HG03575 (cell line): ENCODE measurements around the gene PRMT7.

Experiments
- ATAC-seq: cut with Tn5 transposase; IDR thresholded peaks from one replicate; pipeline ENCODE4 v1.9.1; 2021; ENCODE audit not compliant: unreplicated experiment, insufficient number of reproducible peaks, low FRiP score; ENCODE audit errors: extremely low read depth

Gene PRMT7, protein sequence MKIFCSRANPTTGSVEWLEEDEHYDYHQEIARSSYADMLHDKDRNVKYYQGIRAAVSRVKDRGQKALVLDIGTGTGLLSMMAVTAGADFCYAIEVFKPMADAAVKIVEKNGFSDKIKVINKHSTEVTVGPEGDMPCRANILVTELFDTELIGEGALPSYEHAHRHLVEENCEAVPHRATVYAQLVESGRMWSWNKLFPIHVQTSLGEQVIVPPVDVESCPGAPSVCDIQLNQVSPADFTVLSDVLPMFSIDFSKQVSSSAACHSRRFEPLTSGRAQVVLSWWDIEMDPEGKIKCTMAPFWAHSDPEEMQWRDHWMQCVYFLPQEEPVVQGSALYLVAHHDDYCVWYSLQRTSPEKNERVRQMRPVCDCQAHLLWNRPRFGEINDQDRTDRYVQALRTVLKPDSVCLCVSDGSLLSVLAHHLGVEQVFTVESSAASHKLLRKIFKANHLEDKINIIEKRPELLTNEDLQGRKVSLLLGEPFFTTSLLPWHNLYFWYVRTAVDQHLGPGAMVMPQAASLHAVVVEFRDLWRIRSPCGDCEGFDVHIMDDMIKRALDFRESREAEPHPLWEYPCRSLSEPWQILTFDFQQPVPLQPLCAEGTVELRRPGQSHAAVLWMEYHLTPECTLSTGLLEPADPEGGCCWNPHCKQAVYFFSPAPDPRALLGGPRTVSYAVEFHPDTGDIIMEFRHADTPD

DNA sequence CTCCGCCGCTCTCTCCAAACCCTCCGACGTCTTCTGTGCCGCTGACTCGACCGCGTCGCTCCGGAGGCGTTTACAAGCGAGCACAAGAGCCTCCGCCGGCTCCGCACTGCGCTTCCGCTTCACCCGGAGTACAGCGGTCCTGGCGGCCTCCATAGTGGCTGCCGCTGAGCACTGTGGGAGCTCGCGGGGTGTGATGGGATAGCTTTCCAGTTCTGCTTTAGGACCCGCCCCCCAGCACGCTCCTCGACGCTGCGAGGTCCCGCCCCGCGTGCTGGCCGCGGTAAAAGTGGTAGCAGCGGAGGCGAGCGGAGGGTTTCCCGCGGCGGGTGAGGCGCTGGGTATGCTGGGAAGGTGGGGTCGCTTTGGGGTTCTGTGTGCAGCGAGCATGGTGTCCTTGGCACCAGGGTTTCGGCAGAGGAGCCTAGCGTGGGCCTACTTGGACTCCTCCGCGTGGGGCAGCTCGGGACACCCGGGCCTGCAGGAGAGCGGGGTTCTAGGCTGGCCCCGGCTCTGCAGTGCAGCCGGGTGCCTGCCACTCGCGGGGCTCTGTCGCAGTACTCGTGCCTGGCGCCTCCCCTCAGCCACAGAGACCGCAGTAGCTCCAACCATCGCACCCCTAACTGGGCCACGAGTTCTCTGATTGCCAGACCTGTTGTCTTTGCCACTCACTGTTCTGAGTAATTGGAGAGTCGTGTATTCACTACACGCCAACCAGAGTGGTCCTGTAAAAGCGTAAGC is at the start of gene PRMT7, which contains the start of gene SLC7A6OS:
TSS of gene PRMT7 (plus strand) at position 246 of the 738 bp plus-strand sequence. CDS start 4,961 bp downstream, outside the sequence.
TSS of gene SLC7A6OS (minus strand) at position 173 of the 738 bp plus-strand sequence. CDS start at position 153, 20 bp downstream.
- peak; percentile 87 for ATAC-seq

DNA sequence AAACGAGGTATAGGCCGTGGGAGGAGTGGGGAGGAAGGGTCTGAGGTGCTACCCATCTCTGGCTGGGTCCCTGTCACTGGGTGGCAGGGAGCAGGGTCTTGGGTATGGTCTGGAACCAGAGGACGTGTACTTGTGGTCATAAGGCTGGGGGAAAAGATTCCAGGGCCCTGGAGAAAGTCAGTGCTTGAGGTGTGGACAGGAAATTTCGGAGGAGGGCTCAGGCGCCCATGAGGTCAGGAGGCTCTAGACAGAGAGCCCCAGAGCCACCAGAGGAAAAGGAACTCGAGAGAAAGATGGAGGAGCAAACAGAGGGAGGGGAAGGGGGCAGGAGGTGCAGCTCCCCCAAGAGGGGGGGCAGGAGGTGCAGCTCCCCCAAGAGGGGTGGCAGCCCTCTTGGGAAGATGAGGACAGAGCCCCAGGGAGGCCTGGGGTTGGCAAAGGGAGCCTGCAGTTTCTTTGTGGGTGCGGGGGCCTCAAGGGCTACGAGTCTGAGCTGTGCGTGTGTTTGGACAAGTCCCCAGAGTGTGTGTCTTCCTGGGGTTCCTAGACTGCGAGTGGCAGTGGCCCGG is 47.2 kb upstream of the PRMT7 start:
- peak; percentile 11 for ATAC-seq

- peak; percentile 35 for ATAC-seq
These were observed 46.4 kb upstream of the PRMT7 start, which contains the start of gene SLC7A6 for GRCh38 chr16:68264128-68265077. Gene SLC7A6, plus strand, starts transcription at chr16:68264526. Its CDS starts 10,201 bp downstream, at chr16:68274727.

DNA sequence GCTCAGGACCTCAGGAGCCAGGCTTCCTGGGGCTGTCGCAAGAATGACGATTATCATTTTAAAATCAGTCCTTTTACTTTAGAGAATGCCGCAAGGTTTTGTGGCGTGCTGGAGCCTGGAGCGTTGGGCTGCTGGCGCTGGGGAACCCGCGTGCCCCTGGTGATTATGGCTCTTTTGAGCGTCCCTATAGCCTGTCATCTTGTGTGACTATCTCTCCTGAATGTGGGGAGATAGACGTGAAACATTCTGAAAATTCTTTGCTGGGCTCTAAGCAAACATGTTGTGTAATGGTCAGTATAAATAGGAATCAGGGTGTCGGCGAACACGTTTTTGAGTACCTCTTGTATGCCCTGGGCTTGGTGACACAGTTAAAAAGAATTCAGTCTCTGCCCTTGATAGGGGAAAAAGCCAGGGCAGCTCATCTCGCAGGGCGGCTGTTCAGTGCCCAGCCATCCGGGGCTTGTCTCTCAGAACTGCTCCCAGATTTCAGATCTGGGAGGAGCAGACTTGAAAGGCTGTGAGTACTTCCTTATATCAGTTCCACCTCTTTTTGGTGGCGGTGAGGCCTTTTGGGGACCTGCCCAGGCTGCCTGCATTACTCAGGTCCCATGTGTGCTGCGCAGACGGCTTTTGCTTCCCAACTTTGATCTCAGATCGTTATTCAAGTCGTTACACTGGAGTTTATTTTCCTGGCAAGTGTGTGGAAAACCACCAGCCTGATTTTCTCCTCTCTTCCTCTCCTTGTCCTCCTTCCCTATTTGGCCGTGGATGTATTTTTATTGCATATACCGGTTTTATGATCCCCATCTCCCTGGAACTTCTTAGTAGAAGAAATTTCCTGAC is 45.5 kb upstream of the PRMT7 start:
- ATAC-seq = no peak

DNA sequence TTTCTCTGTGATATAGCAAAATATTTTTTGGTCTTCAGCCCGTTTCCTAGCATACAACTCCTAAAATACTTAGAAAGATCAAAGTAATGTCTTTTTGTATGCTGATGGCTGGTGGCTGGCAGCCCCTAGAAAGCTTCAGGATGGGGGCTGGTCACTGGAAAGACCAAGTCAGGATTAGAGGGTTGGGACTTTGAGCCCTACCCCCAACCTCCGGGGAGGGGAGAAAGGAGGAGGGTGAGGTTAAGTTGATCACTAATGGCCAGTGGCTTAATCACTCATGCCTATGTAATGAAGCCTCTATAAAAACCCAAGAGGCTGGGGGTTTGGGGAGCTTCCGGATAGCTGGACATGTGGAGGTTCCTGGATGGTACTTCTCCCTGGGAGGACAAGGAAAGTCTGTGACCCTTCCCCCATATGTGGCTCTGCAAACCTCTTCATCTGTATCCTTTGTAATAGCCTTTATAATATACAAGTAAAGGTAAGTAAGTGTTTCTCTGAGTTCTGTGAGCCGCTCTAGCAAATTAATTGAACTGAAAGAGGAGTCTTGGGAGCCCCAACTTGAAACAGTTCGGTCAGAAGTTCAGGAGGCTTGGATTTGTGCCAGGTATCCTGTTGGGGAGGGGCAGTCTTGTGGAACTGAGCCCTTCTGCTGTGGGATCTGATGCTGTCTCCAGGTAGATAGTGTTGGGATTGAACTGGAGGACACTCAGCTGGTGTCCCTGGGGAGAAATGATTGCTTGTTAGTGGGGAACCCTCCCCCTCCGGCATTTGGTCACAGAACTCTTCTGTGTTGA is 43.0 kb upstream of the PRMT7 start:
- no peak for ATAC-seq

DNA sequence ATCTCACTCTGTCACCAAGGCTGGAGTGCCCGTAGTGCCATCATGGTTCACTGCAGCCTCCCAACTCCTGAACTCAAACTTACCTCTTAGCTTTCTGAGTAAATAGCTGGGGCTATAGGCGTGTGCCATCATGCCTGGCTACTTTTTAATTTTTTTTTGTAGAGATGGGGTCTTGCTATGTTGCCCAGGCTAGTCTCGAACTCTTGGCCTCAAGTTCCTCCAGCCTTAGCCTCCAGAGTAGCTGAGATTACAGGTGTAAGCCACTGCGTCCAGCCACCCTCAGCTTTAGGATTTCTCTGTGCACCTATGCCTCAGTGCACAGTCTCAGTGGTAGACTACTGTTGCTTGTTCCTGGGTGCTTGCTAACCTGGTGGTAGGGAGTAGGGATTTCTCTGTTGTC is 41.0 kb upstream of the PRMT7 start:
- ATAC-seq = no peak

DNA sequence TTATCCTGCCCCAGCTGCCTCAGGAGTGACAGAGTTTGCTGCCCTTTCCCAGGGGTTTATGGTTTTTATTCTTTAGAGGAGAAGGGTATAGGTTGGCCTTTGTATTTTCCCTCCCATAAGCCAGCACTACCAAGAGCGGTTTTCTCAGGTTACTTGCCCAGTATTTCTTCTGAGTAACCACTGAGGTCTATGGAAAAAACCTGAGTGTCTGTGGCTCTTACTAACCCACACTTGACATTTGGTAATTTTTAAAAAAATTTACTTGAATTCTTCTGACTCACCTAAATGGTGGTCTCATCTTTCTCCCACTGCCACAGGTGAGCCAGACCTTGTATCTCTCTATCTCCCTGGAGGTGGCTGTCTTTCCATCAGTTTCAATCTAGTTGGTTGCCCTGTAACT is 40.5 kb upstream of the PRMT7 start:
- ATAC-seq = no peak

DNA sequence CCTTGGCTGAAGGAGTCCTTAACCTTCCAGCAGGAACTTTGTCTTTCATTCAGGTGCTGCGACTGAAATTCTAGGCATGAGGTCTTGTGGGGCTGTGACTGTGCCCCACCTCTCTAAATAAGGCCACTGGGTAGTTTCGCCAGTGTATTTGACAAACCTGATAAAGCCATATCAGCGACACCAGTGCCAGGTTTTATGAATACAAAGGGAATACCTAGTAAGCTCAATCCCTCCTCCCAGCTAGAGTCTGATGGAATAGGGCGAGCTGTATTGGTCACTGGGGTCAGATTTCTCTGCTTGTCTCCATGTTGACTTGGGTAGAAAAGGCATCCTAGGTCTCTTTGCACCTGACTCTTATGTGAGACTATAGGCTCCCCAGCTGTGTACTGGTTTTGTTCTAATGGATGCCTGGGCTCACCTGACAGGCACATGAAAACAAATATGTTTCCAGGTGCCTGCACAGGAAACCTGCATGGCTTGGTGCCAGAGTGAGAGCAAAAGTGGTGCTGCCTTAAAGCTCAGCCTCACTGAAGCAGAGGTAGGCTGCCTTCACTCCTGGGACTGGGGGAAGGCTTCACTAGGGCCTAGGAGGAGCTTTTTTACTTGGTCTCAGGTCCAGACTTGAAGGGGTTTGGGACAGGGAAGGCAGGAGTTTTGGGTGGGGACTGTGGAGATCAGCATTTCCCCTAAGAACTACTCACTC is 38.2 kb upstream of the PRMT7 start:
- ATAC-seq = no peak

- ATAC-seq = no peak
These were observed 37.4 kb upstream of the PRMT7 start for GRCh38 chr16:68273459-68273858.

GRCh38 chr16:68273896-68274295 is 36.9 kb upstream of the PRMT7 start:
- no peak for ATAC-seq

- no peak for ATAC-seq
These were observed 36.4 kb upstream of the PRMT7 start for GRCh38 chr16:68274441-68274840.

GRCh38 chr16:68275611-68276191 is 35.1 kb upstream of the PRMT7 start:
- ATAC-seq = no peak

DNA sequence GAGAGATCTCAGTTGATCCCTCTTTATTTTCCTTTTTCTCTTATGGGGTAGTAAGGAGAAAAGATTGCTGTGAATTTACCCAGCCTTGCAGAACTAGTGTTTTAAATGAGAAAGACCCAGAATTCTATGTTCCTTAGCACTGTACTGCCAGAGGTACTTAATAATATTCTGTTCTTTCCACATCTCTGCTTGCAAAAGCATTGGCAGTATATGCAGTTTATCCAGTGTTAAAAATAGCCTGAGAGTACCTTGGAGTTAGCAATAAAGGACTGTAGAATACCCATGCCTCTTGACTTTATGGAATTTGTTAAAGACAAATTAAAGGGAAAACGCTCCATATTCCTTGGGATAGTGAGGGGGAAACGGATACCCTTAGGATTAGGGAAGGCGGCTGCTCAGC is 34.6 kb upstream of the PRMT7 start:
- no peak for ATAC-seq

DNA sequence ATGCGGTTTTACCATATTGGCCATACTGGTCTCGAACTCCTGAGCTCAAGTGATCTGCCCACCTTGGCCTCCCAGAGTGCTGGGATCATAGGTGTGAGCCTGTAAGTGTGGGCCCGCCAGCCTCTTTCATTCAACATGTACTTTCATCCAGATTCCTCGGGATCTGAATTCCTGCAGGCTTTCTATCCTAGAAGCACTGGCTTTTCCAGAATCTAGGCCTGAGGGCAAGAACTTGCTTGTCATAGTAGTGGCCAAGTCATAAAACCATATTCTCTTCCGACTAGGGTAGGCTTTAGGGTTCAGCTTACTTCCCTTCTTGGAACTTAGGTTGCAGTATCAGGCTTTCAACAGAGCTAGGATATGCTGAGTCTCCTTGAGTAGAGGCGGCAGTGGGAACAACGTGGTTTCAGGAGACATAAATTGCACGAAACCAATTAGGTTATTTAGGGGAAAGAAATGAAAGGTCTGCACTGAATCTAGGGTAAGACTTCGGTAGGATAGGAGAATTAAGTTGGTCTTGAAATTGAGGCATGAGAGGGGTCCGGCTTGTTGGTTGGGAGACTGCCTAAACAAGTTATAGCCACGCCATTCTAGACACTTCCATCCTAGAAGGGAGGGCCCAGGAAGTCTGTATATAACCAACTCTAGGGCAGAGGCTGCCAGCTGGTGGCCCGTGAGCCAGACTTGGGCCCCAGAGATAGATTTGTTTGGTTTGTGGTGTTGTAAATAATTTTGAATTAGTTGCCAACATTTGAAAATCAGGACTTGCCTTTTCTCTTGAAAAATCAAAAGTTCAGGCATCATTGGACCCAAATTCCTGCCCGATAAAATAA is 30.9 kb upstream of the PRMT7 start:
- ATAC-seq = no peak
